MM.1S (cell line): ENCODE results near the gene ACTR6.

Experiments used
- EZH2 ChIP-seq: fragments of 300-600 bp; sonication (generic); optimal IDR thresholded peaks from 2 replicates; pipeline ENCODE3; 2017; ENCODE audit warnings: low read depth, mild to moderate bottlenecking, antibody characterized with exemption, low read length, mixed read lengths
- TF ChIP-seq, protein P1 (sequence below): fragments of 300-600 bp; sonication (generic); IDR thresholded peaks from 2 replicates; pipeline ENCODE4 v1.5.1; 2016; ENCODE audit warnings: antibody characterized with exemption, low read length, mixed read lengths

DNA sequence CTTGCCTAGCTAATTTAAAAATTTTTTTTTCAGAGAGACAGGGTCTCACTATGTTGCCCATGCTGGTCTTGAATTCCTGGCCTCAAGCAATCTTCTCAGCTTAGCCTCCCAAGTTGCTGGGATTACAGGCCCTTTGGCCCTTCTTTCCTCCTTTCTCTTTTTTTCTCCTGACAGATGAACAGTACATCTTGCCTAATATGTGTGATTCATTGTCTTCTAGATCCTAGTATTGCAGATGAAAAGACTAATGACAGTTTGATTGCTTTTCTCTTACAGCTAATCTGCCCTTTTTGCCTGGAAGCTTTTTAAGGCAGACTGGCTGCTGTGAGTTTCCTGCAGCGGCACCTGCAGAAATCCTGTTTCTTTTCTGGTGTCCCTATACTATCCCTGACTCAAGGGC is 54.3 kb downstream of the ACTR6 start:
- no peak for TF ChIP-seq EZH2
- TF ChIP-seq, protein P1, sequence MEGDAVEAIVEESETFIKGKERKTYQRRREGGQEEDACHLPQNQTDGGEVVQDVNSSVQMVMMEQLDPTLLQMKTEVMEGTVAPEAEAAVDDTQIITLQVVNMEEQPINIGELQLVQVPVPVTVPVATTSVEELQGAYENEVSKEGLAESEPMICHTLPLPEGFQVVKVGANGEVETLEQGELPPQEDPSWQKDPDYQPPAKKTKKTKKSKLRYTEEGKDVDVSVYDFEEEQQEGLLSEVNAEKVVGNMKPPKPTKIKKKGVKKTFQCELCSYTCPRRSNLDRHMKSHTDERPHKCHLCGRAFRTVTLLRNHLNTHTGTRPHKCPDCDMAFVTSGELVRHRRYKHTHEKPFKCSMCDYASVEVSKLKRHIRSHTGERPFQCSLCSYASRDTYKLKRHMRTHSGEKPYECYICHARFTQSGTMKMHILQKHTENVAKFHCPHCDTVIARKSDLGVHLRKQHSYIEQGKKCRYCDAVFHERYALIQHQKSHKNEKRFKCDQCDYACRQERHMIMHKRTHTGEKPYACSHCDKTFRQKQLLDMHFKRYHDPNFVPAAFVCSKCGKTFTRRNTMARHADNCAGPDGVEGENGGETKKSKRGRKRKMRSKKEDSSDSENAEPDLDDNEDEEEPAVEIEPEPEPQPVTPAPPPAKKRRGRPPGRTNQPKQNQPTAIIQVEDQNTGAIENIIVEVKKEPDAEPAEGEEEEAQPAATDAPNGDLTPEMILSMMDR = no peak
